GM18870 (cell line): ENCODE results near the gene IL21R.
A peak's percentile ranks its signal among the peaks of the same experiment; 100 is the strongest.
"Not testable (repeated sequence)": the region's sequence is repeated elsewhere in the genome, so short reads cannot be mapped to it uniquely, and the experiment has no call there.

Source experiments
- ATAC-seq: cut with Tn5 transposase; IDR thresholded peaks from one replicate; pipeline ENCODE4 v1.9.1; 2021; ENCODE audit warnings: moderate library complexity; ENCODE audit not compliant: unreplicated experiment

Gene IL21R

GRCh38 chr16:27374804-27375425, 27.1 kb upstream of the IL21R start:
- peak; percentile 38 for ATAC-seq

DNA sequence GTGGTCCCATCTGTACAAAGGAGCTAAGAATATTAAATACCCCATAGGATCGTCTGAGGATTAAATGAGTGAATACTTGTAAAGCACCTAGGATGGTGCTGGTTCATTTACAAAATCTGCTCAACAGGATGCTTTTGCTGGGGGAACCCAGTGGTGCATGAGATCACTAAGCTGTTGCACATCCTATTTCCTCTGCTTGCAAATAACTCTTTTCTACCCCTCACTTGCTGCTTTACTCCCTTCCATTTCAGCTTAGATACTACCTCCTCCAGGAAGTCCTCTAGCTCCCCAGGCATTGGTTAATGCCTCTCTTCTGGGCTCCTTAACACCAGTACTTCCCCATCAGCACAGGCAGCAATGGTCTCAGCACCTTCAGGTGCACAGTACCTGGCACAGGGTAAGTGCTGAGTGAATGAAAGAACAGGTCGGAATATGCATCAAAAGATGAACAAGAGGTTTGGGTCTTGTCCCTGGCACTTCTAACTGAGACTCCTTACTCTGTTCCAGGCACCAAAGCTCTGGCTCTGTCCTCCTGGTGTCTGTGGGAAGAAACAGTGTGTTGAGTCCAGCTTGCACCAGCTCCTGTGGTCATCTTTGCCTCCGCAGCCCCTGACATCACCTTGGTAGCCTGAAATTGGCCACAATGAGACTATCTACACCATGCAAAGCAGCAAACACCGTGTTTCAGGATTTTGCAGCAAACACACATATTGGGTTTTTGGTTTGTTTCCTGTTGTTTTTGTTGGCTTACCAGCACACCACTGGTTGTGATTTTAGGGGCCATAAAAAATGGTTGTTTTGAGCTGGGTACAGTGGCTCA, 24.1 kb upstream of the IL21R start:
- ATAC-seq: no peak

DNA sequence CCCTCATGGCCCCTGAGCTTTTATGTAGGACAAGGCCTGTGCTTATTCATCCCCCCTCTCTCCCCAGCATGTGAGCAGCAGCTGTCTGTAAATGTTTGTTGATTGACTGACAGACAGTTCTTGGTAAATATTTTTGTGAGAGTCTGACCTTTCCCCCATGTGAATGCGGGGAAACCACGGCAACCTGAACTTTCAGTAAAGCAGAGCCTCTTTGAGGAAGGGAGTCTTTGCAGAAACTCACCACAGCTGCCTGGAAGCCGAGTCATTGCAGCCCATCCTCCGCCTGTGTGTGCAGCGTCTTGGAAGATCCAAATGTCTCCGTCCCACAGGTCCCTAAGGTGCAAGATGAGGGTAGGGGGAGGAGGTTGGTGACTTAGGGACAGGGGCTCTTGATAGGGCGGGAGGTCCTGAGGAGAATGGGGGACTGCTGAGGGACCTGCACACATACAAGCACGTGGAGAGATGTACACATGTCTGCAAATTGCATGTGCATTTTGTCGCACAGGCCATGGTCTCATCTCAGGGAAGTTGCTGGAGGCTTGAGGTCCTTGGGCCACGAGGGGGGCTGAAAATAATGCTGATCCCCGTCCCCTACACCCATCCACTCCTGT, 23.0 kb upstream of the IL21R start:
- ATAC-seq: no peak

GRCh38 chr16:27379919-27380318, 22.1 kb upstream of the IL21R start:
- no peak for ATAC-seq

DNA sequence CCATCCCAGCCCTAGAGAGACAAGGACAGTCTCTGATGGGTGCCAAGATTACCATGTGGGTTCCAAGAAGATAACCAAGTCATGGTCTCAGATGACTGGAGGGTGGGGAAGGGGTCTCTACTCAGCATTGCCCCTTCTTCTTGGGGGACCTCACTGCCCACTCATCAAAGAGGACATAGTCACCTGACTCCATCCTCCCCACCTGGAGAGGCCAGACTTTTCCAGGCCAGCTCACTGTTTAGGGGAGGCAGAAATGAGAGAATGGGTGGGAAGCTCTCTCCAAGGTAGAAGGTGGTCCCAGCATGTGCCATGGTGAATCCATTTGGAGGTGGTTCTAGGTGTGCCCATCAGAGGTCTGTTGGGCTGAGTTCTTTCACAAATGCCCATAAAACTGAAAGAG, 20.7 kb upstream of the IL21R start:
- no peak for ATAC-seq

GRCh38 chr16:27381974-27382855, 19.8 kb upstream of the IL21R start:
- no peak for ATAC-seq

DNA sequence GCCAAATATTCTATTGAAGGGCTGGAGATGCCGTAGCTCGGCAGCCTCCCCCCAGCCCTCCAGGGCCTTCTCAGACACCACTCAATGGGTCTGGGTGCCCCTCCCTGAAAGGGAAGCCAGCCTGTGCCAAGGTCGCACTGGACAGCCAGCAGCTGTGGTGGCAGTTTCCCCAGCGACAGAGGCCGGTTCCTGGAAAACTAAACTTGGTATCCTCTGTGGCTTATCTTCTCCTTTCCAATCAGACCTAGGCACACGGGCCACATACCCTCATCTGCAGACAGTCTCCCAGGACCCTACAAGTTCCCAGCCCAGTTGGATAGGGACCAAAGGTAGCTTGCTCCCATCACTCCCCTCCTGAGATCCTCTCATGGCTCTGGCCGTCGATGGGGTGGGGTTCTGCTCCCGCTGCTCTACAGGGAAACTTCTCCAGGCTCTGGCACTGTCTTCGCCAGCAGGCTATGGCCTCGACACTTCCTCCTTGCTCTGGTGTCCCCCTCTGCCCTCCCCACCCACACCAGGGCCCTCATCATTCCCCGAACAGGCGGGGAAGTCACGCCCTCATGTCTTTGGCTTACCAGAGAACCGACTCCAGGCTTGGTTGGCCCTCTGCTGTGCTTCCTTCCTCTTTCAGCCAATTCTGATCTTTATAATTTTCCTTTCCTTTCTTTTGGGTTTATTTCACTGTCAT, 18.3 kb upstream of the IL21R start:
- ATAC-seq: no peak

- ATAC-seq: no peak
These were observed 17.5 kb upstream of the IL21R start for GRCh38 chr16:27384425-27384824.

- no peak for ATAC-seq
These were observed 16.6 kb upstream of the IL21R start for GRCh38 chr16:27385398-27385797.

- no peak for ATAC-seq
These were observed 15.3 kb upstream of the IL21R start for GRCh38 chr16:27386674-27387073.

DNA sequence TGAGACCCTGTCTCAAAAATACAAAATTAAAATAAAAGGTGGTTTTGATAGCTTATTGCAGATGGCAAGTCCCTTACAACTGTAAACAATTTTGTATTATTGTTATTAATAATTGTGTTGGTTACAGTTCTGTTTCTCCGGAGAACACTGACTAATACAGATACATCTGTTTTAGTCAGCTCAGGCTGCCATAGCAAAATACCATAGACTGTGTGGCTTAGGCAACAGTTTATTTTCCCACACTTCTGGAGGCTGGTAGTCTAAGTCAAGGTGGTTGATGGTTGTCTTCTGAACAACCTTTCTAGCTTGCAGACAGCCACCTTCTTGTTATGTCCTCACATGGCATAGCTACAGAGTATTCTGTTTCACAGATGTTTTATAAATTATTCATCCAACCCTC, 14.2 kb upstream of the IL21R start:
- peak; percentile 81 for ATAC-seq

GRCh38 chr16:27389272-27389961, 12.6 kb upstream of the IL21R start:
- ATAC-seq: no peak

DNA sequence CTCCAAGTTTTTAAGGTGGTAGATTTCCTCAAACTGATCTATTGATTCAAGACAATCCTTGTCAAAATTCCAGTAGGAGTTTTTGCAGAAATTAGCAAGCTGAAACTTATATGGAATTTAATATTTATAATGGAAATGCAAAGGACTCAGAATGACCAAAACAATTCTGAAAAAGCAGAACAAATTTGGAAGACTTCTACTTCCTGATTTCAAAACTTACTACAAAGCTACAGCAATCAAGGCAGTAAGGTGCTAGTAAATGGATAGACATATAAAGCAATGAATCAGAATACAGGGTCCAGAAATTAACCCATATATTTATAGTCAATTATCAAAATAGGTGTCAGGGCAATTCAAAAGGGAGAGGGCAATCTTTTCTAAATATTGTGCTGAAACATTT, 11.8 kb upstream of the IL21R start:
- no peak for ATAC-seq

GRCh38 chr16:27392671-27393070, 9.3 kb upstream of the IL21R start:
- ATAC-seq: no peak

DNA sequence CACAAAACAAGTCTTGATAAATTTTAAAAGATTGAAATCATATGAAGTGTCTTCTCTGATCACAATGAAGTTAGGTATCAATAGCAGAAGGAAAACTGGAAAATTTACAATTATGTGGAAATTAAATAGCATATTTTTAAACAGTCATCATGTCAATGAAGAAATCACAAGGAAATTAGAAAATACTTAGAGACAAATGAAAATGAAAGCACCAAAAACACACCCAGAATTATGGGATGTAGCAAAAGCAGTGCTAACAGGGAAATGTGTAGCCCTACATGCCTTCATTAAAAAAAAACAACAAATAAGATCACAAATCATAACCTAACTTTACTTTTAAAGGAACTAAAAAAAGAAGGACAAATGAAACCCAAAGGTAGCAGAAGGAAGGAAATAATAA, 7.5 kb upstream of the IL21R start:
- no peak for ATAC-seq

GRCh38 chr16:27398341-27398893, 3.6 kb upstream of the IL21R start:
- ATAC-seq: not testable (repeated sequence)

DNA sequence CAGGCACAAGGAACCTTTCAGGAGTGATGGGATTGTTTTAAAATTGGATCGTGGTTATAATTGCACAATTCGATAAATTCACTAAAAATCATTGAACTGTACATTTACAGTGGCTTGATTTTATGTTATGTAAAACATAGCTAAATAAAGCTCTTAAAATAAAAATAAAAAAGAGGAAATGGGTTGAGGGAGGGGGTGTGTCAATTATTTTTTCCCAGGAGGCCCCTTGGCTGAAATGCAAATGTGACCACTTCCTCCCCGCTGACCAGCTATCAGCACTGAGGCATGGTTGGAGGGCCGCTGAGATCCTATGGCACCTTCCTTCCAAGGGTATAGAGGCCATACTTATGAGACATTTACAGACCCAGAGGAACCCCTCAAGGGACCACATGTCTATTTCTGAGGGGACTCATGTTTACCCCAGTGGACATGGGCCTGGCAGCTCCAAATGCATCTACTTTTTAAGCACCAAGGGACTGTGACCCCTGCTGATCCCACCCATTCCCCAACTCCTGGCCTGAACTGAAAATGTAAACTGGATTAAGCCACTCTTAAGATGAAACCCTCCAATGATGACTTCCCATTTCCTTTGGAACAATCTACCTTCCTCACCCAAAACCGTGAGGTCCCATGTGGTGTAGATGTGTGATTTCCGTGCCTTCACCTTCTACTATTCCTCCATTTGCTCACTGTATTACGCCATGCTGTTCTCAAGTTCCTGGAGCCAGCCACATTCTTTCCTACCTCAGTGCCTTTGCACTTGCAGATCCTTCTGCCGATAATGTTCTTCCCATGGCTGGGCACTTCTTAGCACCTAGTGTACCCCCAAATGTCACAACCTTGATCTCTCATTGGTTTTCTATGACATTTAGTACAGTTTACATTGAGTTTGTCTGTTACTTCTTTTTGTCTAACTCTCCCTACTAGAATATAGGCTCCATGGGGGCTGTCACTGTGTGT, 2.8 kb upstream of the IL21R start:
- ATAC-seq: no peak

- no peak for ATAC-seq
These were observed 2.0 kb upstream of the IL21R start for GRCh38 chr16:27399969-27400368.
